Measurements from ENCODE around the gene ZSCAN12. TPM values are rescaled to one million over a fixed set of nuclear protein-coding genes. Genes with fewer than 3 reads are reported as not detected.

ZSCAN12 gene
- total RNA-seq, 6 donors from 2014 or later, result 2.6 to 10.5 (median 5.3) TPM

- Histone ChIP-seq H3K9me3 (no peaks in the 10 kb centered on the region), H3K27me3 (no peaks in the 10 kb centered on the region), H3K4me1 (no peaks in the 10 kb centered on the region), H3K36me3 (peaks cover 0 to 8% (median 0%) of the 10 kb centered on the region in 4 donors), H3K27ac (no peak overlapping the region), H3K4me3 (no peak overlapping the region)
- ATAC-seq (ENCODE audit: low FRiP score in 2 of 2) (no peak), DNase-seq (no peak)
- WGBS, 2 donors, result 91 to 92% methylated on average over 4 of the region's 4 CpGs
- no peak for TF ChIP-seq POLR2AphosphoS5 (IDR thresholded peaks at IDR 0.05)
- TF ChIP-seq CTCF (IDR thresholded peaks at IDR 0.05), result no peak
- no peak for TF ChIP-seq POLR2A (IDR thresholded peaks at IDR 0.05)
- TF ChIP-seq EP300 (IDR thresholded peaks at IDR 0.05), result no peak
Observed at GRCh38 chr6:28425944-28426541, 26.5 kb upstream of the ZSCAN12 start.

DNA sequence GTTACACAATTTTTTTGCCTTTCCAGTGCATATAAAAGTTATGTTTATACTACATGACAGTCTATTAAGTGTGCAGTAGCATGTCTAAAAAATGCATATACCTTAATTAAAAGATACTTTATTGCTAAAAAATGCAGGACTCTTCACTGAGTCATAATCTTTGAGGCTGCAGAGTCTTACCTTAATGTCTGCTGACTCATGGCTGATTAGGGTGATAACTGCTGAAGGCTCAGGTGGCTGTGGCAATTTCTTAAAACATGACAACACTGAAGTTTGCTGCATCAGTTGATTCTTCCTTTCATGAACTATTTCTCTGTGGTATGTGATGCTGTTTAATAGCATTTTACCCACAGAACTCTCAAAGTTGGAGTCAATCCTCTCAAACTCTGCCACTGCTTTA, 24.6 kb upstream of the ZSCAN12 start:
- Histone ChIP-seq H3K9me3 (no peaks in the 10 kb centered on the region), H3K4me1 (no peaks in the 10 kb centered on the region), H3K27ac (no peak overlapping the region), H3K27me3 (no peaks in the 10 kb centered on the region), H3K4me3 (no peak overlapping the region), H3K36me3 (peaks cover 0 to 8% (median 0%) of the 10 kb centered on the region in 4 donors)
- TF ChIP-seq EP300 (IDR thresholded peaks at IDR 0.05) (no peak), POLR2A (IDR thresholded peaks at IDR 0.05) (no peak), POLR2AphosphoS5 (IDR thresholded peaks at IDR 0.05) (no peak), CTCF (IDR thresholded peaks at IDR 0.05) (no peak)
- DNase-seq (no peak), ATAC-seq (ENCODE audit: low FRiP score in 2 of 2) (no peak)

- Histone ChIP-seq H3K9me3 (no peaks in the 10 kb centered on the region), H3K4me3 (no peak overlapping the region), H3K27me3 (no peaks in the 10 kb centered on the region), H3K4me1 (no peaks in the 10 kb centered on the region), H3K36me3 (peaks cover 0 to 8% (median 0%) of the 10 kb centered on the region in 4 donors), H3K27ac (no peak overlapping the region)
- TF ChIP-seq EP300 (IDR thresholded peaks at IDR 0.05) (no peak), POLR2A (IDR thresholded peaks at IDR 0.05) (no peak), POLR2AphosphoS5 (IDR thresholded peaks at IDR 0.05) (no peak), CTCF (IDR thresholded peaks at IDR 0.05) (no peak)
- ATAC-seq (ENCODE audit: low FRiP score in 2 of 2) (no peak), DNase-seq (no peak)
- 92% methylated on average over 1 of the region's 1 CpG for WGBS, 2 donors
Observed at GRCh38 chr6:28423546-28423945, 24.0 kb upstream of the ZSCAN12 start.

GRCh38 chr6:28413681-28414080, 14.1 kb upstream of the ZSCAN12 start:
- no peaks in the 10 kb centered on the region for H3K36me3 ChIP-seq
- DNase-seq (no peak), ATAC-seq (ENCODE audit: low FRiP score in 2 of 2) (no peak)
- no peak overlapping the region for H3K27ac ChIP-seq
- no peaks in the 10 kb centered on the region for H3K27me3 ChIP-seq
- no peak for TF ChIP-seq EP300 (IDR thresholded peaks at IDR 0.05)
- TF ChIP-seq POLR2AphosphoS5 (IDR thresholded peaks at IDR 0.05), result no peak
- no peak for TF ChIP-seq POLR2A (IDR thresholded peaks at IDR 0.05)
- no peak for TF ChIP-seq CTCF (IDR thresholded peaks at IDR 0.05)
- H3K4me1 ChIP-seq, result no peaks in the 10 kb centered on the region
- no peaks in the 10 kb centered on the region for H3K9me3 ChIP-seq
- no peak overlapping the region for H3K4me3 ChIP-seq

- Histone ChIP-seq H3K4me3 (no peak overlapping the region), H3K27me3 (no peaks in the 10 kb centered on the region), H3K4me1 (no peaks in the 10 kb centered on the region), H3K36me3 (no peaks in the 10 kb centered on the region), H3K27ac (no peak overlapping the region), H3K9me3 (no peaks in the 10 kb centered on the region)
- TF ChIP-seq POLR2AphosphoS5 (IDR thresholded peaks at IDR 0.05), result no peak
- TF ChIP-seq POLR2A (IDR thresholded peaks at IDR 0.05), result no peak
- TF ChIP-seq CTCF (IDR thresholded peaks at IDR 0.05), result no peak
- TF ChIP-seq EP300 (IDR thresholded peaks at IDR 0.05), result no peak
- ATAC-seq (ENCODE audit: low FRiP score in 2 of 2) (no peak), DNase-seq (no peak)
- WGBS, 2 donors, result 94% methylated on average over 2 of the region's 2 CpGs
Observed at GRCh38 chr6:28410767-28411166, 11.2 kb upstream of the ZSCAN12 start.

Measured in upper lobe of left lung (tissue), 6 donors.